Measurements from ENCODE around the gene CHRM4. TPM values are rescaled to one million over a fixed set of nuclear protein-coding genes. Genes with fewer than 3 reads are reported as not detected.

Gene CHRM4
- total RNA-seq, 2 donors from 2014 or later = 0.42 to 0.49 TPM

DNA sequence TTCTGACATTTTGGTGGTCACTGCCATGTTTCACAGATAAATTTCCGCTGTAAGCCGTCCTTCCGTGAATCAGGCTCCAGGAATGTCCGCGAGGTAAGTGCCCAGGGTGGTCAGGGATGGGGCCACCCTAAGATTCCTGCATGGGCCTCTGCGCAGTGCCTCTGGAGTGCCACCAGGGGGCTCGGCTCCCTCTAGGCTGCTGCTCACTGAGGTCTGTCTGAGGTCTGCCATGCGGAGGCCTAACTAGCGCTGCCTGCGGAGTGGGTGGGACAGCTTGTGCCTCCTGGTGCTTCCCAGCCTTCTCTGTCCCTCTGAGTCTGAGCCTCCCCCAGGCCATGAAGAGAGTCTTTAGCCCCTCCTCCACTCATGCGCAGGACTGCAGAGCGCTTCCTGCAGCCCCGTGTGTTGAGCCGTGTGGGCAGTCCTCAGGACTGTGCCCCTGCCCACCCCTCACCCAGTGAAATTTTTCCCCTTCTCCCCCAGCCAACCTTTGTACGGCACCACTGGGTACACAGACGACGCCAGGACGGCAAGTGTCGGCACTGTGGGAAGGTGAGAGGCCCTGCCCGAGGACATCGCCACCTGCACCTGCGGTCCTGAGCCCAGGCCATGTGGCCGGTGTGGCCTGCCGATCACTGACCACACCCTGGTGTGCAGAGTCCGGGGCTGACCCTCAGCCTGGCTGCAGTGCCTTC, 22.0 kb downstream of the CHRM4 start:
- no peaks in the 10 kb centered on the region for H3K4me1 ChIP-seq
- DNase-seq = peak; percentile 52
- no peaks in the 10 kb centered on the region for H3K9me3 ChIP-seq
- peak; percentile 94 for TF ChIP-seq CTCF (IDR thresholded peaks at IDR 0.05)
- no peak overlapping the region for H3K9ac ChIP-seq (ENCODE audit: low read depth in 2 of 2, low read length in 2 of 2)
- H3K27me3 ChIP-seq = no peaks in the 10 kb centered on the region
- no peak overlapping the region for H3K4me3 ChIP-seq
- intact Hi-C loops (cut with DNase I) = loop anchor here (5.0 kb wide), 1 partner anchor 132 kb away; no protein-coding TSS in a partner anchor
- no peak overlapping the region for H3K27ac ChIP-seq
- no peaks in the 10 kb centered on the region for H3K36me3 ChIP-seq

GRCh38 chr11:46367916-46368267, 23.7 kb downstream of the CHRM4 start:
- Histone ChIP-seq H3K9ac (ENCODE audit: low read depth in 2 of 2, low read length in 2 of 2) (peak overlapping the region in 1 of 2 donors; percentile 35), H3K27me3 (no peaks in the 10 kb centered on the region), H3K4me3 (no peak overlapping the region), H3K4me1 (no peaks in the 10 kb centered on the region), H3K36me3 (no peaks in the 10 kb centered on the region), H3K9me3 (no peaks in the 10 kb centered on the region), H3K27ac (no peak overlapping the region)
- DNase-seq = no peak
- no peak for TF ChIP-seq CTCF (IDR thresholded peaks at IDR 0.05)
- intact Hi-C loops (cut with DNase I) = loop anchor here (5.0 kb wide), 1 partner anchor 131 kb away; no protein-coding TSS in a partner anchor

- intact Hi-C loops (cut with DNase I) = loop anchor here (5.0 kb wide), 1 partner anchor 130 kb away; no protein-coding TSS in a partner anchor
- H3K9me3 ChIP-seq = no peaks in the 10 kb centered on the region
- no peaks in the 10 kb centered on the region for H3K27me3 ChIP-seq
- H3K4me1 ChIP-seq = no peaks in the 10 kb centered on the region
- DNase-seq = peak; percentile 77
- peak overlapping the region in 1 of 2 donors; percentile 35 for H3K9ac ChIP-seq (ENCODE audit: low read depth in 2 of 2, low read length in 2 of 2)
- peak; percentile 81 for TF ChIP-seq CTCF (IDR thresholded peaks at IDR 0.05)
- H3K27ac ChIP-seq = no peak overlapping the region
- no peak overlapping the region for H3K4me3 ChIP-seq
- H3K36me3 ChIP-seq = no peaks in the 10 kb centered on the region
Measured at GRCh38 chr11:46367244-46367915, 24.2 kb downstream of the CHRM4 start.

GRCh38 chr11:46366661-46367161, 24.9 kb downstream of the CHRM4 start:
- TF ChIP-seq CTCF (IDR thresholded peaks at IDR 0.05) = no peak
- H3K4me3 ChIP-seq = no peak overlapping the region
- H3K36me3 ChIP-seq = no peaks in the 10 kb centered on the region
- peaks cover under 1% of the 10 kb centered on the region for H3K4me1 ChIP-seq
- H3K9me3 ChIP-seq = no peaks in the 10 kb centered on the region
- no peak overlapping the region for H3K27ac ChIP-seq
- H3K27me3 ChIP-seq = no peaks in the 10 kb centered on the region
- no peak for DNase-seq
- intact Hi-C loops (cut with DNase I) = loop anchor here (5.0 kb wide), 1 partner anchor 129 kb away; no protein-coding TSS in a partner anchor
- H3K9ac ChIP-seq (ENCODE audit: low read depth in 2 of 2, low read length in 2 of 2) = no peak overlapping the region

DNA sequence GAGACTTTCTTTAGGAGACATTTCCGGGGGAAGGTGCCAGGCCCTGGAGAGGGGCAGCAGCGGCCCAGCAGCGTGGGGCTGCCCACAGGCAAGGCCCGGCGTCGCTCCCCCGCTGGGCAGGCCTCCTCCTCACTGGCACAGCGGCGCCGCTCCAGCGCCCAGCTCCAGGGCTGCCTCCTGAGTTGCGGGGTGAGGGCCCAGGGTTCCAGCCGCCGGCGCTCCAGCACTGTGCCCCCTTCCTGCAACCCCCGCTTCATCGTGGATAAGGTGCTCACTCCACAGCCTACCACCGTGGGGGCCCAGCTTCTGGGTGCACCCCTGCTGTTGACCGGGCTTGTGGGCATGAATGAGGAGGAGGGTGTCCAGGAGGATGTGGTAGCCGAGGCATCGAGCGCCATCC, 25.3 kb downstream of the CHRM4 start:
- Histone ChIP-seq H3K27ac (no peak overlapping the region), H3K9me3 (no peaks in the 10 kb centered on the region), H3K27me3 (no peaks in the 10 kb centered on the region), H3K4me3 (no peak overlapping the region), H3K36me3 (no peaks in the 10 kb centered on the region), H3K9ac (ENCODE audit: low read depth in 2 of 2, low read length in 2 of 2) (no peak overlapping the region), H3K4me1 (peaks cover 3% of the 10 kb centered on the region)
- DNase-seq = no peak
- TF ChIP-seq CTCF (IDR thresholded peaks at IDR 0.05) = no peak
- intact Hi-C loops (cut with DNase I) = loop anchor here (5.0 kb wide), 1 partner anchor 129 kb away; no protein-coding TSS in a partner anchor

Data from colonic mucosa (tissue), 4 donors.